ENCODE data around the gene YWHAH. TPM values are rescaled to one million over a fixed set of nuclear protein-coding genes. Genes with fewer than 3 reads are reported as not detected.

The YWHAH gene
- total and polyA plus RNA-seq, 2 of the 4 experiments (the other 2 are of a cell fraction): 147 to 173 TPM

DNA sequence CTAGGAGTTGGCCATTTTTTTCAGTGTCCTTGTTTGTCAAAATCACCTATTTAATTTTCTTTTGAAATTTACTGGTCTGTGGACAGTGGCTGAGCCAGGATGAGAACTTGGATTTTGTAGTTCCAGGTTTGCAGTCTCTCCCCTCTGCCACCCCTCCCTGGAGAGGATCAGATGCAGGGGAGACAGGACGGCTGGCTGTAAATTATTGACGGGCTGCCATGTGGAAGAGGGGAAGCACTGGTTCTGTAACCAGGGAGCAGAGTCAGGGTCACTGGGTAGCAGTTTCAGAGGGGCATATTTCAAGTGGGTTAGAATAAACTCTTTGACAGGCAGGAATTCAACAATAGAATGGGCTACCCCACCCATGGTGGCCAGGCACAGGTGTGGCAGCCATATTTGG lies 20.6 kb upstream of the YWHAH start:
- H3K18ac ChIP-seq (ENCODE audit: low read depth, low read length): no peak overlapping the region
- no peaks in the 10 kb centered on the region for H4K20me1 ChIP-seq (ENCODE audit: insufficient read depth, low read length)
- no peaks in the 10 kb centered on the region for H3K4me1 ChIP-seq (ENCODE audit: control insufficient read depth, insufficient read depth, low read length)
- 0 out of 2 replicates have a peak, but pooled peaks cover 6% of the 10 kb centered on the region for H3K9me1 ChIP-seq (ENCODE audit: insufficient read depth, low read length)
- ATAC-seq (ENCODE audit: low read depth) (no peak), DNase-seq (no peak)
- no peak for TF ChIP-seq RFX5 (IDR thresholded peaks at IDR 0.05; ENCODE audit: low read depth, low read length)
- TF ChIP-seq RCOR1 (IDR thresholded peaks at IDR 0.05; ENCODE audit: insufficient replicate concordance, low read length): no peak
- TF ChIP-seq CHD1 (IDR thresholded peaks at IDR 0.05; ENCODE audit: low read depth, low read length): no peak
- TF ChIP-seq, protein P1, sequence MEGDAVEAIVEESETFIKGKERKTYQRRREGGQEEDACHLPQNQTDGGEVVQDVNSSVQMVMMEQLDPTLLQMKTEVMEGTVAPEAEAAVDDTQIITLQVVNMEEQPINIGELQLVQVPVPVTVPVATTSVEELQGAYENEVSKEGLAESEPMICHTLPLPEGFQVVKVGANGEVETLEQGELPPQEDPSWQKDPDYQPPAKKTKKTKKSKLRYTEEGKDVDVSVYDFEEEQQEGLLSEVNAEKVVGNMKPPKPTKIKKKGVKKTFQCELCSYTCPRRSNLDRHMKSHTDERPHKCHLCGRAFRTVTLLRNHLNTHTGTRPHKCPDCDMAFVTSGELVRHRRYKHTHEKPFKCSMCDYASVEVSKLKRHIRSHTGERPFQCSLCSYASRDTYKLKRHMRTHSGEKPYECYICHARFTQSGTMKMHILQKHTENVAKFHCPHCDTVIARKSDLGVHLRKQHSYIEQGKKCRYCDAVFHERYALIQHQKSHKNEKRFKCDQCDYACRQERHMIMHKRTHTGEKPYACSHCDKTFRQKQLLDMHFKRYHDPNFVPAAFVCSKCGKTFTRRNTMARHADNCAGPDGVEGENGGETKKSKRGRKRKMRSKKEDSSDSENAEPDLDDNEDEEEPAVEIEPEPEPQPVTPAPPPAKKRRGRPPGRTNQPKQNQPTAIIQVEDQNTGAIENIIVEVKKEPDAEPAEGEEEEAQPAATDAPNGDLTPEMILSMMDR (conservative IDR thresholded peaks at IDR 0.05; ENCODE audit: low read depth, low read length): no peak
- TF ChIP-seq MAZ (IDR thresholded peaks at IDR 0.05; ENCODE audit: borderline replicate concordance, low read depth, low read length): no peak
- TF ChIP-seq POLR2A (IDR thresholded peaks at IDR 0.05; ENCODE audit: low read depth, low read length): no peak
- no peak for TF ChIP-seq RAD21 (IDR thresholded peaks at IDR 0.05; ENCODE audit: low read length)
- no peak for TF ChIP-seq MAFK (IDR thresholded peaks at IDR 0.05; ENCODE audit: low read depth, low read length)
- TF ChIP-seq, protein P2, sequence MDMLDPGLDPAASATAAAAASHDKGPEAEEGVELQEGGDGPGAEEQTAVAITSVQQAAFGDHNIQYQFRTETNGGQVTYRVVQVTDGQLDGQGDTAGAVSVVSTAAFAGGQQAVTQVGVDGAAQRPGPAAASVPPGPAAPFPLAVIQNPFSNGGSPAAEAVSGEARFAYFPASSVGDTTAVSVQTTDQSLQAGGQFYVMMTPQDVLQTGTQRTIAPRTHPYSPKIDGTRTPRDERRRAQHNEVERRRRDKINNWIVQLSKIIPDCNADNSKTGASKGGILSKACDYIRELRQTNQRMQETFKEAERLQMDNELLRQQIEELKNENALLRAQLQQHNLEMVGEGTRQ (IDR thresholded peaks at IDR 0.05; ENCODE audit: low read depth, low read length): no peak
- no peak for TF ChIP-seq NFE2L2 (IDR thresholded peaks at IDR 0.05; ENCODE audit: low read depth, low read length)
- no peak for TF ChIP-seq CEBPB (IDR thresholded peaks at IDR 0.05; ENCODE audit: low read depth, low read length)
- TF ChIP-seq MXI1 (IDR thresholded peaks at IDR 0.05; ENCODE audit: borderline replicate concordance, low read depth, low read length): no peak
- TF ChIP-seq BHLHE40 (IDR thresholded peaks at IDR 0.05; ENCODE audit: low read depth, low read length): no peak
- no peak for TF ChIP-seq FOS (IDR thresholded peaks at IDR 0.05; ENCODE audit: low read depth, low read length)
- H3K4me3 ChIP-seq (ENCODE audit: insufficient read depth, low read depth, low read length): no peak overlapping the region
- H2BK15ac ChIP-seq (ENCODE audit: low read depth, low read length): no peak overlapping the region
- H4K91ac ChIP-seq (ENCODE audit: insufficient read depth, low read depth, low read length): no peak overlapping the region
- H2AFZ ChIP-seq (replicated peaks; ENCODE audit: low read length, poor library complexity): no peak overlapping the region
- H4K5ac ChIP-seq (ENCODE audit: low read depth, low read length): no peak overlapping the region
- no peak overlapping the region for H3K56ac ChIP-seq (ENCODE audit: extremely low read depth, insufficient read depth, low read length)
- H4K8ac ChIP-seq (ENCODE audit: low read depth in 2 of 2, low read length in 2 of 2): no peak overlapping the region
- no peak overlapping the region for H2BK20ac ChIP-seq (ENCODE audit: low read depth, low read length)
- no peaks in the 10 kb centered on the region for H3K36me3 ChIP-seq (ENCODE audit: control insufficient read depth, insufficient read depth, low read length)
- no peaks in the 10 kb centered on the region for H3K9me3 ChIP-seq (ENCODE audit: control insufficient read depth, insufficient read depth, low read length)
- no peak overlapping the region for H3K23ac ChIP-seq (ENCODE audit: low read depth, low read length)
- BruUV-seq (replicated peaks): no TSS peak
- H3K27ac ChIP-seq (ENCODE audit: insufficient read depth, low read length): no peak overlapping the region
- intact Hi-C loops (cut with micrococcal nuclease): loop anchor here (5.0 kb wide), 1 partner anchor 94 kb away; no protein-coding TSS in a partner anchor
- no peak overlapping the region for H2AK5ac ChIP-seq (ENCODE audit: low read depth, low read length)
- H3K27me3 ChIP-seq (ENCODE audit: control insufficient read depth, insufficient read depth, low read length): peaks cover 21% of the 10 kb centered on the region
- no peak overlapping the region for H3K4me2 ChIP-seq (ENCODE audit: low read depth, low read length)
- 51% methylated on average over 2 of the region's 2 CpGs; no CpG with 5 or more reads in 1 of the 2 experiments for WGBS, 2 experiments (ENCODE audit: extremely low coverage in 2 of 2, insufficient read length in 1 of 2)
- dilution Hi-C loops (cut with HindIII; ENCODE audit: low sequenced_read_pairs, unreplicated experiment): no loop called here
- H2BK120ac ChIP-seq (ENCODE audit: low read depth, low read length): no peak overlapping the region
- H2AK9ac ChIP-seq (replicated peaks; ENCODE audit: low read depth, low read length, poor library complexity): no peak overlapping the region
- POLR2A ChIA-PET (ENCODE audit: unreplicated experiment): no interaction called here
- H3K9ac ChIP-seq (ENCODE audit: low read depth, low read length): no peak overlapping the region
- CTCF ChIA-PET: no interaction called here
- H2BK5ac ChIP-seq (ENCODE audit: low read depth, low read length, poor library complexity, severe bottlenecking): no peak overlapping the region
- no peak overlapping the region for H3K14ac ChIP-seq (replicated peaks; ENCODE audit: low read depth, low read length)
- in situ Hi-C loops (cut with MboI; ENCODE audit: low sequenced_read_pairs): no loop called here
- H3K79me1 ChIP-seq (ENCODE audit: low read depth in 1 of 2, low read length in 2 of 2): no peaks in the 10 kb centered on the region
- no peak overlapping the region for H3K4ac ChIP-seq (ENCODE audit: low read depth, low read length)
